SK-N-SH (cell line): Measurements from ENCODE around the gene ETF1. TPM values are rescaled to one million over a fixed set of nuclear protein-coding genes. Genes with fewer than 3 reads are reported as not detected.

Source experiments
- CTCF ChIA-PET: fragments of 300-600, 350-600 bp; formaldehyde crosslinking; extraction: SDS; loops from one replicate; lab custom pipeline; 2021; lab: Yijun Ruan, JAX
- POLR2A ChIA-PET: fragments of 350-600 bp; sonication (Branson Sonifier 250); formaldehyde crosslinking; extraction: SDS; loops from one replicate; lab custom pipeline; 2020; ENCODE audit warnings: antibody characterized with exemption, inconsistent platforms; lab: Yijun Ruan, JAX
- DNase-seq: peaks from one replicate; pipeline ENCODE4 v3.0.0; 2012
- H2AFZ ChIP-seq: fragments of 200-600 bp; sonication (generic); 2 replicates; pipeline ENCODE4 v1.8.1; 2016; ENCODE audit warnings: antibody characterized with exemption, mild to moderate bottlenecking, low read depth
- H3F3A ChIP-seq: fragments of 200-600 bp; sonication (generic); replicated peaks from 2 replicates; pipeline ENCODE3; 2016; ENCODE audit warnings: antibody characterized with exemption, mild to moderate bottlenecking; ENCODE audit not compliant: insufficient read depth
- H3K27ac ChIP-seq, 2 experiments: fragments of 200-500 bp in 1 of 2; fragments of 200-600 bp in 1 of 2; sonication (Bioruptor generic) in 1 of 2; sonication (generic), shearing (Covaris generic) in 1 of 2; 2 replicates each; pipeline versions ENCODE4 v1.5.1 to v1.6.1; 2014 to 2016; ENCODE audit warnings: low read depth in 2 of 2, inconsistent platforms in 1 of 2, low read length in 1 of 2, mild to moderate bottlenecking in 1 of 2, mixed read lengths in 1 of 2
- H3K27me3 ChIP-seq: fragments of 200-600 bp; sonication (generic), shearing (Covaris generic); 2 replicates; pipeline ENCODE4 v1.6.1; 2016; ENCODE audit warnings: mixed run types; ENCODE audit not compliant: insufficient read depth
- H3K36me3 ChIP-seq, 2 experiments: fragments of 200-500 bp in 1 of 2; fragments of 200-600 bp in 1 of 2; sonication (Bioruptor generic) in 1 of 2; sonication (generic) in 1 of 2; replicated peaks in 1 of 2; 2 replicates each; pipeline versions ENCODE3 to v1.5.1; 2014 to 2016; ENCODE audit warnings: low read length in 1 of 2, mild to moderate bottlenecking in 1 of 2; ENCODE audit not compliant: insufficient read depth in 2 of 2, control insufficient read depth in 1 of 2
- H3K4me1 ChIP-seq, 2 experiments: fragments of 200-500 bp in 1 of 2; fragments of 200-600 bp in 1 of 2; sonication (Bioruptor generic) in 1 of 2; sonication (generic), shearing (Covaris generic) in 1 of 2; 2 replicates each; pipeline versions ENCODE4 v1.5.1 to v1.6.1; 2014 to 2016; ENCODE audit warnings: low read depth in 1 of 2, low read length in 1 of 2, mixed run types in 1 of 2; ENCODE audit not compliant: insufficient read depth in 2 of 2, control insufficient read depth in 1 of 2
- H3K4me2 ChIP-seq: fragments of 200-600 bp; sonication (generic), shearing (Covaris generic); 2 replicates; pipeline ENCODE4 v1.6.1; 2017; ENCODE audit warnings: mixed run types
- H3K4me3 ChIP-seq, 2 experiments: fragments of 200-500 bp in 1 of 2; fragments of 200-600 bp in 1 of 2; sonication (Bioruptor generic) in 1 of 2; sonication (generic), shearing (Covaris generic) in 1 of 2; 2 replicates each; pipeline versions ENCODE4 v1.5.1 to v1.8.1; 2014 to 2016; ENCODE audit warnings: low read depth in 2 of 2, inconsistent platforms in 1 of 2, low read length in 1 of 2, mild to moderate bottlenecking in 1 of 2, mixed read lengths in 1 of 2, moderate library complexity in 1 of 2
- H3K79me2 ChIP-seq: fragments of 200-600 bp; sonication (generic); 2 replicates; pipeline ENCODE4 v1.8.1; 2017; ENCODE audit warnings: mild to moderate bottlenecking; ENCODE audit not compliant: insufficient read depth
- H3K9ac ChIP-seq: fragments of 200-600 bp; sonication (generic); 2 replicates; pipeline ENCODE4 v1.6.1; 2017; ENCODE audit warnings: mixed run types
- H3K9me2 ChIP-seq: fragments of 200-600 bp; sonication (generic); 2 replicates; pipeline ENCODE4 v1.6.1; 2017; ENCODE audit warnings: mixed run types
- H3K9me3 ChIP-seq: fragments of 200-600 bp; sonication (generic); 2 replicates; pipeline ENCODE4 v1.6.1; 2017; ENCODE audit warnings: mixed run types, mild to moderate bottlenecking, moderate library complexity
- H4K20me1 ChIP-seq: fragments of 200-600 bp; sonication (generic); 2 replicates; pipeline ENCODE4 v1.6.1; 2017; ENCODE audit warnings: mild to moderate bottlenecking, mixed run types; ENCODE audit not compliant: insufficient read depth
- CHD2 ChIP-seq: fragments of 150-350 bp; IDR thresholded peaks from 2 replicates; pipeline ENCODE4 v1.6.1; 2018; ENCODE audit warnings: low read length; ENCODE audit not compliant: partially characterized antibody
- FOSL2 ChIP-seq: IDR thresholded peaks from 2 replicates; pipeline ENCODE4 v1.4.0; 2012; ENCODE audit warnings: low read depth, mild to moderate bottlenecking, moderate library complexity, borderline replicate concordance
- FOXJ3 ChIP-seq: sonication (generic); formaldehyde crosslinking; IDR thresholded peaks from 2 replicates; pipeline ENCODE4 v1.5.1; 2020; ENCODE audit warnings: mild to moderate bottlenecking, missing genetic modification reagents
- GATA2 ChIP-seq: sonication (generic); formaldehyde crosslinking; IDR thresholded peaks from 2 replicates; pipeline ENCODE4 v1.5.0; 2020; ENCODE audit warnings: mild to moderate bottlenecking, missing genetic modification reagents
- JUND ChIP-seq: IDR thresholded peaks from 2 replicates; pipeline ENCODE4 v1.4.0; 2012
- MEF2A ChIP-seq: IDR thresholded peaks from 2 replicates; pipeline ENCODE4 v1.4.0; 2012; ENCODE audit warnings: low read depth, borderline replicate concordance
- MXI1 ChIP-seq: IDR thresholded peaks from 2 replicates; pipeline ENCODE4 v1.6.1; 2012; ENCODE audit warnings: mild to moderate bottlenecking, low read depth, low read length, improper control_type of control experiment
- POLR2AphosphoS5 ChIP-seq: IDR thresholded peaks from 2 replicates; pipeline ENCODE4 v1.6.1; 2012; ENCODE audit warnings: low read depth, low read length
- RCOR1 ChIP-seq: fragments of 150-350 bp; IDR thresholded peaks from 2 replicates; pipeline ENCODE4 v1.6.1; 2017; ENCODE audit warnings: antibody characterized with exemption, low read length
- RFX5 ChIP-seq: IDR thresholded peaks from 2 replicates; pipeline ENCODE4 v1.6.1; 2012; ENCODE audit warnings: mild to moderate bottlenecking, improper control_type of control experiment, low read length
- SIN3A ChIP-seq: IDR thresholded peaks from 2 replicates; pipeline ENCODE4 v1.6.1; 2012; ENCODE audit warnings: low read depth, mild to moderate bottlenecking, low read length, moderate library complexity, borderline replicate concordance
- TCF12 ChIP-seq: IDR thresholded peaks from 2 replicates; pipeline ENCODE4 v1.4.0; 2012
- TEAD4 ChIP-seq: IDR thresholded peaks from 2 replicates; pipeline ENCODE4 v1.4.0; 2012; ENCODE audit warnings: mild to moderate bottlenecking, borderline replicate concordance; ENCODE audit not compliant: insufficient read depth
- WGBS: methylation state at CpG from one replicate; pipeline ENCODE4 v1.1.6; 2017; ENCODE audit warnings: low lambda C conversion rate; 5-methylcytosine and 5-hydroxymethylcytosine counted together
- polyA plus RNA-seq, 3 experiments: library from polyadenylated mRNA; depleted of rRNA; stranded (reverse); fragments of >200 nt; gene quantifications; 2 replicates each; pipeline ENCODE4 v1.2.3, GENCODE V29; 2012
- TF ChIP-seq, protein P1 (sequence below): fragments of 150-350 bp; IDR thresholded peaks from 2 replicates; pipeline ENCODE4 v1.6.1; 2016; ENCODE audit warnings: mild to moderate bottlenecking, low read depth, low read length
- TF ChIP-seq, protein P2 (sequence below): IDR thresholded peaks from 2 replicates; pipeline ENCODE4; 2012
- TF ChIP-seq, protein P3 (sequence below): IDR thresholded peaks from 2 replicates; pipeline ENCODE4 v1.4.0; 2012; ENCODE audit warnings: low read depth, borderline replicate concordance
- TF ChIP-seq, protein P4 (sequence below): fragments of 150-350 bp; IDR thresholded peaks from 2 replicates; pipeline ENCODE4 v1.6.1; 2017; ENCODE audit warnings: antibody characterized with exemption, low read length, low read depth, borderline replicate concordance

ETF1 gene
- polyA plus RNA-seq, 1 of the 3 experiments (the other 2 are of a cell fraction), result 36.7 TPM

DNA sequence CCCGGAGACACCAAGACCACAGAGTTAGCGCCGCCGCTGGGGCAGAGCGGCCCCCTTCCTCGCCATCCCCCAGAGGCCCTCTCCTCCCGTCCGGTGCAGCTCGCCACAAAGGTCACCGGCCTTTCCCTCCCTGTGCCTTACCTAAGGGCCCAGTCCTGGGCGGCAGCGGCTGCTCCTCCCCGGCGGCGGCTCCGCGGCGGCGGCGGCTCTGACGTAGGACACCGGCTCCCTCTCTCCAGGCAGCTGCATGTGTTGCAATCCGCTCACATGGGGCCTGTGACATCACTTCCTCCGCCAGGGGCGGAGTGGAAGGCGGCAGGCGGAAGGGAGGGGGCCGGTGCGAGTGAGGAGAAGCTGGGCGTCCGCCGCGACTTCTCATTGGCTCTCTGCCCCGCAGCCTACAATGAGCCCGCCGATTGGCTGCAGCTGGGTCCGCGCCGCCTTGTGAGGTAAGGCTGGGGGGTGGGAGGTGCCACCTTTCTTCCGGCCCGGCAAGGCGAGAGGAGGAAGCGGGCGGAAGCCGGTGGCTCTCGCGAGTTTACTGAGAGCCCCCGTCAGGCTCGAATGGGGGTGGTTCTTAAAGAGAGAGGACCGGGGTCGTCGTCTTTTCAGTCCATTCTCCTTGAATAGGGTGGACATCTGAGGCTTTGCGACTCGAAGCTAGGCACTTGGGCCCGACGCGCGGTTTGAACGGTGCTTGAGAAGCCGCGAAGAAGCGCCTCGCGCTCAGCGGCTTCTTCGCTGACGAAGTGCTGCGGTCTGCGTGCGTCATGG is at the start of gene ETF1 (continued):
- no peak; the same call in 1 of the 2 replicates for TF ChIP-seq MEF2A
- peak; percentile 94 for TF ChIP-seq MXI1
- TF ChIP-seq FOXJ3 (CRISPR knock-in tag), result no peak
- TF ChIP-seq, protein P1, sequence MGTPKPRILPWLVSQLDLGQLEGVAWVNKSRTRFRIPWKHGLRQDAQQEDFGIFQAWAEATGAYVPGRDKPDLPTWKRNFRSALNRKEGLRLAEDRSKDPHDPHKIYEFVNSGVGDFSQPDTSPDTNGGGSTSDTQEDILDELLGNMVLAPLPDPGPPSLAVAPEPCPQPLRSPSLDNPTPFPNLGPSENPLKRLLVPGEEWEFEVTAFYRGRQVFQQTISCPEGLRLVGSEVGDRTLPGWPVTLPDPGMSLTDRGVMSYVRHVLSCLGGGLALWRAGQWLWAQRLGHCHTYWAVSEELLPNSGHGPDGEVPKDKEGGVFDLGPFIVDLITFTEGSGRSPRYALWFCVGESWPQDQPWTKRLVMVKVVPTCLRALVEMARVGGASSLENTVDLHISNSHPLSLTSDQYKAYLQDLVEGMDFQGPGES, result peak; percentile 63
- TF ChIP-seq, protein P2, sequence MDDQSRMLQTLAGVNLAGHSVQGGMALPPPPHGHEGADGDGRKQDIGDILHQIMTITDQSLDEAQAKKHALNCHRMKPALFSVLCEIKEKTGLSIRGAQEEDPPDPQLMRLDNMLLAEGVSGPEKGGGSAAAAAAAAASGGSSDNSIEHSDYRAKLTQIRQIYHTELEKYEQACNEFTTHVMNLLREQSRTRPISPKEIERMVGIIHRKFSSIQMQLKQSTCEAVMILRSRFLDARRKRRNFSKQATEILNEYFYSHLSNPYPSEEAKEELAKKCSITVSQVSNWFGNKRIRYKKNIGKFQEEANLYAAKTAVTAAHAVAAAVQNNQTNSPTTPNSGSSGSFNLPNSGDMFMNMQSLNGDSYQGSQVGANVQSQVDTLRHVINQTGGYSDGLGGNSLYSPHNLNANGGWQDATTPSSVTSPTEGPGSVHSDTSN, result peak; percentile 20
- TF ChIP-seq CHD2, result peak; percentile 99
- TF ChIP-seq FOSL2, result no peak
- TF ChIP-seq TEAD4, result no peak
- no peak for TF ChIP-seq GATA2 (CRISPR knock-in tag)
- no peak for TF ChIP-seq RCOR1
- no peak for TF ChIP-seq RFX5

DNA sequence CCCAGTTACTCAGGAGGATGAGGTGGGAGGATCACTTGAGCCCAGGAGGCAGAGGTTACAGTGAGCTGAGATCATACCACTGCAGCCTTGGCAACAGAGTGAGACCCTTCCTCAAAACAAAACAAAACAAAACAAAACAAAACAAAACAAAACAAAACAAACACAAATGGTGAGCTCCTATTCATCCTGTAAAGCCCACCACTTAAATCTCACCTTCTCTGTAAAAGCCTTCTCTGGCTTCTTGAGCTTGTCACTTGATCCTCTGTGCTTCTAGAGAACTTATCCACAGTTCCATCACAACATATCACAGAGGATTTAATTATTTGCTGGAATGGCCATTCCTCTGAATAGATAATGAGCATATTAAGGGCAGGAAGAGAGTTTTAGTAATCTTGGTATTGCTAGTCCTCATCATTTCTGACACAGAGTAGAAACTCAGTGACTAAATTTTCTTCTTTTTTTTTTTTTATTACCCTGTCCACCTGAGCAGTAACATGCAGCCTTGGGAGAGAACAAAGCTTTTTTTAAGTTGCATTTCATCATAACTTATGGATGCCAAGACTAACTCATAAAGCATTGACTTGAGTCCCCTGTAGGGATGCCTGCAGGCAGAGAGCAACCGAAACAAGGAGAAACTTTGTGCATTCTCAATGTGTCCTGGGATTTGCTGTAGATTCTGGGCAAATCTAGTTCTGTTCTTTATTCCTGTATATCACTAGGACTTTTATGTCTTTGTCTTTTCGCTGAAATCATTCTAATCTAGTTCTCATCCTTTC is 45.2 kb upstream of the ETF1 start:
- H3K27ac ChIP-seq, result no peak overlapping the region
- H3K9me3 ChIP-seq, result no peaks in the 10 kb centered on the region
- H4K20me1 ChIP-seq, result no peaks in the 10 kb centered on the region
- no peaks in the 10 kb centered on the region for H3F3A ChIP-seq
- H3K9ac ChIP-seq, result no peak overlapping the region
- H3K79me2 ChIP-seq, result no peaks in the 10 kb centered on the region
- ChIA-PET CTCF (interaction anchor here (1.0 to 2.1 kb wide), 4 partner anchors 9 to 159 kb away, joined by 3 to 7 read pairs (median 4); no protein-coding TSS in a partner anchor), POLR2A (no interaction called here)
- 90% methylated on average over 2 of the region's 2 CpGs for WGBS
- DNase-seq, result no peak
- TF ChIP-seq, protein P3, sequence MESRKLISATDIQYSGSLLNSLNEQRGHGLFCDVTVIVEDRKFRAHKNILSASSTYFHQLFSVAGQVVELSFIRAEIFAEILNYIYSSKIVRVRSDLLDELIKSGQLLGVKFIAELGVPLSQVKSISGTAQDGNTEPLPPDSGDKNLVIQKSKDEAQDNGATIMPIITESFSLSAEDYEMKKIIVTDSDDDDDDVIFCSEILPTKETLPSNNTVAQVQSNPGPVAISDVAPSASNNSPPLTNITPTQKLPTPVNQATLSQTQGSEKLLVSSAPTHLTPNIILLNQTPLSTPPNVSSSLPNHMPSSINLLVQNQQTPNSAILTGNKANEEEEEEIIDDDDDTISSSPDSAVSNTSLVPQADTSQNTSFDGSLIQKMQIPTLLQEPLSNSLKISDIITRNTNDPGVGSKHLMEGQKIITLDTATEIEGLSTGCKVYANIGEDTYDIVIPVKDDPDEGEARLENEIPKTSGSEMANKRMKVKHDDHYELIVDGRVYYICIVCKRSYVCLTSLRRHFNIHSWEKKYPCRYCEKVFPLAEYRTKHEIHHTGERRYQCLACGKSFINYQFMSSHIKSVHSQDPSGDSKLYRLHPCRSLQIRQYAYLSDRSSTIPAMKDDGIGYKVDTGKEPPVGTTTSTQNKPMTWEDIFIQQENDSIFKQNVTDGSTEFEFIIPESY, result no peak
- TF ChIP-seq CHD2 (no peak), JUND (no peak), GATA2 (CRISPR knock-in tag) (no peak), FOXJ3 (CRISPR knock-in tag) (no peak), TCF12 (no peak), MXI1 (no peak), RFX5 (no peak), POLR2AphosphoS5 (no peak), SIN3A (no peak)
- TF ChIP-seq, protein P4, sequence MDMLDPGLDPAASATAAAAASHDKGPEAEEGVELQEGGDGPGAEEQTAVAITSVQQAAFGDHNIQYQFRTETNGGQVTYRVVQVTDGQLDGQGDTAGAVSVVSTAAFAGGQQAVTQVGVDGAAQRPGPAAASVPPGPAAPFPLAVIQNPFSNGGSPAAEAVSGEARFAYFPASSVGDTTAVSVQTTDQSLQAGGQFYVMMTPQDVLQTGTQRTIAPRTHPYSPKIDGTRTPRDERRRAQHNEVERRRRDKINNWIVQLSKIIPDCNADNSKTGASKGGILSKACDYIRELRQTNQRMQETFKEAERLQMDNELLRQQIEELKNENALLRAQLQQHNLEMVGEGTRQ, result no peak
- no peaks in the 10 kb centered on the region for H3K9me2 ChIP-seq
- H3K36me3 ChIP-seq, result no peaks in the 10 kb centered on the region
- H3K4me3 ChIP-seq, result no peak overlapping the region
- no peaks in the 10 kb centered on the region for H3K27me3 ChIP-seq
- no peak overlapping the region for H2AFZ ChIP-seq
- no peak overlapping the region for H3K4me2 ChIP-seq
- no peaks in the 10 kb centered on the region; a peak in 1 of 4 replicates for H3K4me1 ChIP-seq
